Keratinocyte (primary cell): ENCODE data around the gene ABLIM2. TPM values are rescaled to one million over a fixed set of nuclear protein-coding genes. Genes with fewer than 3 reads are reported as not detected.

ENCODE experiments used
- DNase-seq: peaks from one replicate; pipeline ENCODE4 v3.0.0-alpha.2; 2011; ENCODE audit warnings: low read depth, missing footprints, low spot score
- FAIRE-seq: peaks from 2 replicates; lab custom pipeline; 2011; peaks lifted over from hg19 to GRCh38; lab: Jason Lieb, UNC
- H2AFZ ChIP-seq: 2 replicates; pipeline ENCODE4 v1.6.0; 2012; ENCODE audit warnings: low read length, control low read depth, inconsistent platforms; ENCODE audit not compliant: control insufficient read depth
- H3K27ac ChIP-seq: 2 replicates; pipeline ENCODE4 v1.5.1; 2011; ENCODE audit warnings: low read length; ENCODE audit not compliant: control insufficient read depth, insufficient read depth
- H3K27me3 ChIP-seq: 3 replicates; pipeline ENCODE4 v1.6.0; 2011; ENCODE audit warnings: low read length; ENCODE audit not compliant: control insufficient read depth, insufficient read depth; ENCODE audit errors: extremely low read depth
- H3K36me3 ChIP-seq, 2 experiments: 2 replicates in 1 of 2; 3 replicates in 1 of 2; pipeline ENCODE4 v1.5.1; 2011; ENCODE audit warnings: low read length in 2 of 2, mild to moderate bottlenecking in 1 of 2; ENCODE audit not compliant: control insufficient read depth in 2 of 2, insufficient read depth in 2 of 2; ENCODE audit errors: extremely low read depth in 1 of 2
- H3K4me1 ChIP-seq: 3 replicates; pipeline ENCODE4 v1.5.1; 2011; ENCODE audit warnings: low read length; ENCODE audit not compliant: control insufficient read depth, insufficient read depth; ENCODE audit errors: extremely low read depth
- H3K4me2 ChIP-seq: 3 replicates; pipeline ENCODE4 v1.6.0; 2011; ENCODE audit warnings: low read depth, low read length; ENCODE audit not compliant: control insufficient read depth, insufficient read depth; ENCODE audit errors: extremely low read depth
- H3K4me3 ChIP-seq, 3 experiments: fragments of 200-600 bp in 1 of 3; sonication (generic) in 1 of 3; 2 replicates in 2 of 3; 3 replicates in 1 of 3; pipeline ENCODE4 v1.5.1; 2011 to 2016; ENCODE audit warnings: low read length in 3 of 3, mild to moderate bottlenecking in 3 of 3, control low read depth in 2 of 3, inconsistent platforms in 1 of 3, low read depth in 1 of 3, mixed read lengths in 1 of 3, mixed run types in 1 of 3, moderate library complexity in 1 of 3; ENCODE audit not compliant: control insufficient read depth in 2 of 3, insufficient read depth in 2 of 3; ENCODE audit errors: extremely low read depth in 1 of 3
- H3K79me2 ChIP-seq: 2 replicates; pipeline ENCODE4 v1.6.0; 2012; ENCODE audit warnings: low read length; ENCODE audit not compliant: control insufficient read depth, insufficient read depth
- H3K9ac ChIP-seq: 3 replicates; pipeline ENCODE4 v1.6.0; 2011; ENCODE audit warnings: low read length; ENCODE audit not compliant: control insufficient read depth, insufficient read depth; ENCODE audit errors: extremely low read depth
- H3K9me1 ChIP-seq: 3 replicates; pipeline ENCODE4 v1.6.0; 2011; ENCODE audit warnings: low read length; ENCODE audit not compliant: control insufficient read depth, insufficient read depth; ENCODE audit errors: extremely low read depth
- H3K9me3 ChIP-seq: 2 replicates; pipeline ENCODE4 v1.5.1; 2012; ENCODE audit warnings: low read depth, low read length; ENCODE audit not compliant: control insufficient read depth
- H4K20me1 ChIP-seq: 3 replicates; pipeline ENCODE4 v1.6.0; 2011; ENCODE audit warnings: low read length; ENCODE audit not compliant: control insufficient read depth, insufficient read depth; ENCODE audit errors: extremely low read depth
- CTCF ChIP-seq, 3 experiments: IDR thresholded peaks in 1 of 3; conservative IDR thresholded peaks in 1 of 3; optimal IDR thresholded peaks in 1 of 3; 2 replicates in 2 of 3; 3 replicates in 1 of 3; pipeline versions ENCODE3 to v1.5.1; 2011; ENCODE audit warnings: low read length in 3 of 3, mild to moderate bottlenecking in 3 of 3, moderate library complexity in 2 of 3, control low read depth in 1 of 3, inconsistent platforms in 1 of 3; ENCODE audit not compliant: insufficient read depth in 2 of 3; ENCODE audit errors: extremely low read depth in 1 of 3
- EZH2 ChIP-seq: IDR thresholded peaks from one replicate; pipeline ENCODE4 v1.6.1; 2012; ENCODE audit warnings: inconsistent platforms, mild to moderate bottlenecking, low read length, moderate library complexity
- dilution Hi-C: fragments of 300-500 bp; cut with MboI; formaldehyde crosslinking; loops from one replicate; pipeline ENCODE4 v1.7.0; 2020; ENCODE audit warnings: low sequenced_read_pairs; ENCODE audit not compliant: extremely low pct_ligation_motif_present
- polyA plus RNA-seq, 5 experiments: library from polyadenylated mRNA; depleted of rRNA in 3 of 5; stranded (reverse) in 3 of 5; stranded (forward) in 1 of 5; unstranded in 1 of 5; fragments of >200 nt; gene quantifications; 1 replicate in 1 of 5; 2 replicates in 3 of 5; 3 replicates in 1 of 5; pipeline versions ENCODE4 v1.2.1 to v1.2.3, GENCODE V29; 2011 to 2012; ENCODE audit warnings: missing spikeins in 2 of 5, low read depth in 1 of 5, low replicate concordance in 1 of 5
- small RNA-seq, 3 experiments: library from RNA; depleted of rRNA; stranded (forward); fragments of <200 nt; gene quantifications; one replicate each; pipeline ENCODE3, GENCODE V24; 2012; ENCODE audit warnings: low read depth in 3 of 3, low replicate concordance in 1 of 3; ENCODE audit not compliant: insufficient read length in 3 of 3

Gene ABLIM2
- polyA plus RNA-seq, 1 donor (not counting 4 experiments of a cell fraction or from before 2014, with no cell fraction given), result 0.94 TPM

GRCh38 chr4:7917669-7918068 lies 240.9 kb downstream of the ABLIM2 start:
- H3K27me3 ChIP-seq, result no peaks in the 10 kb centered on the region
- dilution Hi-C loops, result no loop called here
- no peak overlapping the region for H3K27ac ChIP-seq
- no peaks in the 10 kb centered on the region for H3K9me3 ChIP-seq
- no peaks in the 10 kb centered on the region for H3K36me3 ChIP-seq
- FAIRE-seq (no peak), DNase-seq (no peak)
- H3K9ac ChIP-seq, result no peak overlapping the region
- no peaks in the 10 kb centered on the region for H3K4me1 ChIP-seq
- no peaks in the 10 kb centered on the region for H3K9me1 ChIP-seq
- TF ChIP-seq CTCF (optimal IDR thresholded peaks at IDR 0.05 in 1 of 3, IDR thresholded peaks at IDR 0.05 in 1 of 3, conservative IDR thresholded peaks at IDR 0.05 in 1 of 3; ENCODE audit: extremely low read depth in 1 of 3, insufficient read depth in 2 of 3, low read length in 3 of 3), result no peak
- TF ChIP-seq EZH2, result no peak
- H3K4me3 ChIP-seq, result no peak overlapping the region
- no peaks in the 10 kb centered on the region for H4K20me1 ChIP-seq
- H3K4me2 ChIP-seq, result no peak overlapping the region
- no peak overlapping the region for H2AFZ ChIP-seq
- peaks cover 78% of the 10 kb centered on the region for H3K79me2 ChIP-seq

GRCh38 chr4:7915875-7916242 lies 242.8 kb downstream of the ABLIM2 start:
- H2AFZ ChIP-seq, result no peak overlapping the region
- H3K79me2 ChIP-seq, result peaks cover 82% of the 10 kb centered on the region
- H3K4me2 ChIP-seq, result no peak overlapping the region
- FAIRE-seq (no peak), DNase-seq (no peak)
- no peak overlapping the region for H3K27ac ChIP-seq
- H3K36me3 ChIP-seq, result no peaks in the 10 kb centered on the region
- H4K20me1 ChIP-seq, result peaks cover 4% of the 10 kb centered on the region
- H3K4me1 ChIP-seq, result no peaks in the 10 kb centered on the region
- no peak overlapping the region for H3K4me3 ChIP-seq
- TF ChIP-seq EZH2, result no peak
- TF ChIP-seq CTCF (optimal IDR thresholded peaks at IDR 0.05 in 1 of 3, IDR thresholded peaks at IDR 0.05 in 1 of 3, conservative IDR thresholded peaks at IDR 0.05 in 1 of 3; ENCODE audit: extremely low read depth in 1 of 3, insufficient read depth in 2 of 3, low read length in 3 of 3), result peak in 1 of 3 experiments; percentile 11
- H3K9me3 ChIP-seq, result no peaks in the 10 kb centered on the region
- dilution Hi-C loops, result no loop called here
- H3K9ac ChIP-seq, result no peak overlapping the region
- no peaks in the 10 kb centered on the region for H3K27me3 ChIP-seq
- no peaks in the 10 kb centered on the region for H3K9me1 ChIP-seq

Small RNA genes lying within 50 kb of the gene (small RNA-seq; reads per million reads assigned to genes)
- gene MIR95, result 7.8 to 236 (median 120) reads per million in 3 experiments

Other genes with a start within 250 kb of the ABLIM2 start
- 4.1 to 12.9 TPM (median 7.6 TPM) in 3 replicates for gene AFAP1, start 219.0 kb downstream of the ABLIM2 start, polyA plus RNA-seq
- gene SH3TC1, start 40.5 kb upstream of the ABLIM2 start, polyA plus RNA-seq, result 12.0 to 22.1 TPM (median 12.3 TPM) in 3 replicates
- not detected in 3 replicates for gene HTRA3, start 110.9 kb upstream of the ABLIM2 start, polyA plus RNA-seq